OCI-LY1 (cell line): ENCODE measurements around the gene SLC2A11.

Experiments
- EZH2 ChIP-seq: fragments of 200-600 bp; sonication (generic), shearing (Covaris generic); IDR thresholded peaks from 2 replicates; pipeline ENCODE4 v1.8.0; 2017; ENCODE audit warnings: borderline replicate concordance, mixed run types, mild to moderate bottlenecking, antibody characterized with exemption, low read length, moderate library complexity, mixed read lengths
- TF ChIP-seq, protein P1 (sequence below): fragments of 200-600 bp; sonication (generic), shearing (Covaris generic); IDR thresholded peaks from 2 replicates; pipeline ENCODE4 v1.5.1; 2017; ENCODE audit warnings: mild to moderate bottlenecking, antibody characterized with exemption, low read length, moderate library complexity, mixed read lengths

DNA sequence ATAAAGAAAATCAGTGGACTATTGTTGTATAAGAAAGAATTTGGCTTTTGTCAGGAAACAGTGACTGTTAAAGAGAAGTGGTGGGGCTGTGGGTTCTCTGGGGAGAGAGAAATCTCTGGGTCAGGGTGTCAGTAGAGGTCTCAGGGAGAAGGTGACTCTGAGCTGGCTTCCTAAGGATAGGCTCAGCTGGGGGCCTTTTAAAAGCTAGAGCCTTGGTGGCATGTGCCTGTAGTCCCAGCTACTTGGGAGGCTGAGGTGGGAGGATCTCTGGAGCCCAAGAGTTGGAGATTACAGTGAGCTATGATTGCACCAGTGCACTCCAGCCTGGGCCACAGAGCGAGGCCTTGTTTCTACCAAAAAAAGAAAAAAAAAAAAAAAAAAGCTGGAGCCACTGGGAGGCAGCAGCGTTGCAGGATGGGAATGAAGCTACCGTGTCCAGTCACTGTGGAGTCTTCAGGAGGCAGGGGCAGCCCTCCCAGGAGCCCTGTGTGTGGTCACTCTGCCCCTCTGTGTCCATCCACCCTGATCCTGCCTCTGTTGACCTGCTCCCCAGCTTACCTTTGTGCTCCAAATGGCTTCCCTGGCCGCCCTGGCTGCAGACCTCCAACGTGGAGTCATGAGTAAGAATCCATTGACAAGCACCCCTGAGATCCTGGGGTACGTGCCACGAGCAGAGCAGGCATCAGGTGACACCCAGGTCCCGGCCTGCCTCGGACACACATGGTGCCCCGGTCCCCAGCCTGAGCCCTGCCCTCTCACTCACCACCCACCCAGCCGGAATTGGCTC lies 31.1 kb downstream of the SLC2A11 start:
- no peak for TF ChIP-seq EZH2
- TF ChIP-seq, protein P1, sequence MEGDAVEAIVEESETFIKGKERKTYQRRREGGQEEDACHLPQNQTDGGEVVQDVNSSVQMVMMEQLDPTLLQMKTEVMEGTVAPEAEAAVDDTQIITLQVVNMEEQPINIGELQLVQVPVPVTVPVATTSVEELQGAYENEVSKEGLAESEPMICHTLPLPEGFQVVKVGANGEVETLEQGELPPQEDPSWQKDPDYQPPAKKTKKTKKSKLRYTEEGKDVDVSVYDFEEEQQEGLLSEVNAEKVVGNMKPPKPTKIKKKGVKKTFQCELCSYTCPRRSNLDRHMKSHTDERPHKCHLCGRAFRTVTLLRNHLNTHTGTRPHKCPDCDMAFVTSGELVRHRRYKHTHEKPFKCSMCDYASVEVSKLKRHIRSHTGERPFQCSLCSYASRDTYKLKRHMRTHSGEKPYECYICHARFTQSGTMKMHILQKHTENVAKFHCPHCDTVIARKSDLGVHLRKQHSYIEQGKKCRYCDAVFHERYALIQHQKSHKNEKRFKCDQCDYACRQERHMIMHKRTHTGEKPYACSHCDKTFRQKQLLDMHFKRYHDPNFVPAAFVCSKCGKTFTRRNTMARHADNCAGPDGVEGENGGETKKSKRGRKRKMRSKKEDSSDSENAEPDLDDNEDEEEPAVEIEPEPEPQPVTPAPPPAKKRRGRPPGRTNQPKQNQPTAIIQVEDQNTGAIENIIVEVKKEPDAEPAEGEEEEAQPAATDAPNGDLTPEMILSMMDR = no peak
